ENCODE data around the gene KCNT1.

DNA sequence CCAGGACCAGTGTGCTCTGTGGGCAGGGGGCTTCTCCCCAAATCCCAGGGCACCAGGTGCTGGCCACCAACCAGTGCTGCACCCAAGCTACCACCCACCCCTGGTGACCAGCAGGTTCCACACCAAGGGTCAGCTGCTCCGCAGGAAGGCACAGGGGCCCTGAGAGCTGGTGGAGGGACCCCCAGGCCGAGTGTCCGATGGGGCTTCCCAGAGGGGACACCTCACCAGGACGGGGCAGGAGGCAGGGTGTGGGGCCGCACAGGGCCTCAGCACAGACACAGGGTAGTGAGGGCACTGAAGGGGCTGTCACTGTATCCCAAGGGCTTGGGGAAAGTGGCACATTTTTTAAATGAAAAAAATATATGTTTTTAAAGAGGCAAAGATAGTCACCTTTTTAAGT is 20.8 kb upstream of the KCNT1 start:
- TF ChIP-seq, protein P1, sequence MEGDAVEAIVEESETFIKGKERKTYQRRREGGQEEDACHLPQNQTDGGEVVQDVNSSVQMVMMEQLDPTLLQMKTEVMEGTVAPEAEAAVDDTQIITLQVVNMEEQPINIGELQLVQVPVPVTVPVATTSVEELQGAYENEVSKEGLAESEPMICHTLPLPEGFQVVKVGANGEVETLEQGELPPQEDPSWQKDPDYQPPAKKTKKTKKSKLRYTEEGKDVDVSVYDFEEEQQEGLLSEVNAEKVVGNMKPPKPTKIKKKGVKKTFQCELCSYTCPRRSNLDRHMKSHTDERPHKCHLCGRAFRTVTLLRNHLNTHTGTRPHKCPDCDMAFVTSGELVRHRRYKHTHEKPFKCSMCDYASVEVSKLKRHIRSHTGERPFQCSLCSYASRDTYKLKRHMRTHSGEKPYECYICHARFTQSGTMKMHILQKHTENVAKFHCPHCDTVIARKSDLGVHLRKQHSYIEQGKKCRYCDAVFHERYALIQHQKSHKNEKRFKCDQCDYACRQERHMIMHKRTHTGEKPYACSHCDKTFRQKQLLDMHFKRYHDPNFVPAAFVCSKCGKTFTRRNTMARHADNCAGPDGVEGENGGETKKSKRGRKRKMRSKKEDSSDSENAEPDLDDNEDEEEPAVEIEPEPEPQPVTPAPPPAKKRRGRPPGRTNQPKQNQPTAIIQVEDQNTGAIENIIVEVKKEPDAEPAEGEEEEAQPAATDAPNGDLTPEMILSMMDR (IDR thresholded peaks at IDR 0.05; ENCODE audit: low read depth, low read length) = no peak
- no peak for TF ChIP-seq EZH2phosphoT487 (IDR thresholded peaks at IDR 0.05; ENCODE audit: low read depth)

All from OCI-LY3 (cell line).